SK-N-SH (cell line): ENCODE results near the gene SVIL. TPM values are rescaled to one million over a fixed set of nuclear protein-coding genes. Genes with fewer than 3 reads are reported as not detected.

ENCODE experiments used
- CTCF ChIA-PET: fragments of 300-600, 350-600 bp; formaldehyde crosslinking; extraction: SDS; loops from one replicate; lab custom pipeline; 2021; lab: Yijun Ruan, JAX
- POLR2A ChIA-PET: fragments of 350-600 bp; sonication (Branson Sonifier 250); formaldehyde crosslinking; extraction: SDS; loops from one replicate; lab custom pipeline; 2020; ENCODE audit warnings: antibody characterized with exemption, inconsistent platforms; lab: Yijun Ruan, JAX
- DNase-seq: peaks from one replicate; pipeline ENCODE4 v3.0.0; 2012
- H2AFZ ChIP-seq: fragments of 200-600 bp; sonication (generic); 2 replicates; pipeline ENCODE4 v1.8.1; 2016; ENCODE audit warnings: antibody characterized with exemption, mild to moderate bottlenecking, low read depth
- H3F3A ChIP-seq: fragments of 200-600 bp; sonication (generic); replicated peaks from 2 replicates; pipeline ENCODE3; 2016; ENCODE audit warnings: antibody characterized with exemption, mild to moderate bottlenecking; ENCODE audit not compliant: insufficient read depth
- H3K27ac ChIP-seq, 2 experiments: fragments of 200-500 bp in 1 of 2; fragments of 200-600 bp in 1 of 2; sonication (Bioruptor generic) in 1 of 2; sonication (generic), shearing (Covaris generic) in 1 of 2; 2 replicates each; pipeline versions ENCODE4 v1.5.1 to v1.6.1; 2014 to 2016; ENCODE audit warnings: low read depth in 2 of 2, inconsistent platforms in 1 of 2, low read length in 1 of 2, mild to moderate bottlenecking in 1 of 2, mixed read lengths in 1 of 2
- H3K27me3 ChIP-seq: fragments of 200-600 bp; sonication (generic), shearing (Covaris generic); 2 replicates; pipeline ENCODE4 v1.6.1; 2016; ENCODE audit warnings: mixed run types; ENCODE audit not compliant: insufficient read depth
- H3K36me3 ChIP-seq, 2 experiments: fragments of 200-500 bp in 1 of 2; fragments of 200-600 bp in 1 of 2; sonication (Bioruptor generic) in 1 of 2; sonication (generic) in 1 of 2; replicated peaks in 1 of 2; 2 replicates each; pipeline versions ENCODE3 to v1.5.1; 2014 to 2016; ENCODE audit warnings: low read length in 1 of 2, mild to moderate bottlenecking in 1 of 2; ENCODE audit not compliant: insufficient read depth in 2 of 2, control insufficient read depth in 1 of 2
- H3K4me1 ChIP-seq, 2 experiments: fragments of 200-500 bp in 1 of 2; fragments of 200-600 bp in 1 of 2; sonication (Bioruptor generic) in 1 of 2; sonication (generic), shearing (Covaris generic) in 1 of 2; 2 replicates each; pipeline versions ENCODE4 v1.5.1 to v1.6.1; 2014 to 2016; ENCODE audit warnings: low read depth in 1 of 2, low read length in 1 of 2, mixed run types in 1 of 2; ENCODE audit not compliant: insufficient read depth in 2 of 2, control insufficient read depth in 1 of 2
- H3K4me2 ChIP-seq: fragments of 200-600 bp; sonication (generic), shearing (Covaris generic); 2 replicates; pipeline ENCODE4 v1.6.1; 2017; ENCODE audit warnings: mixed run types
- H3K4me3 ChIP-seq, 2 experiments: fragments of 200-500 bp in 1 of 2; fragments of 200-600 bp in 1 of 2; sonication (Bioruptor generic) in 1 of 2; sonication (generic), shearing (Covaris generic) in 1 of 2; 2 replicates each; pipeline versions ENCODE4 v1.5.1 to v1.8.1; 2014 to 2016; ENCODE audit warnings: low read depth in 2 of 2, inconsistent platforms in 1 of 2, low read length in 1 of 2, mild to moderate bottlenecking in 1 of 2, mixed read lengths in 1 of 2, moderate library complexity in 1 of 2
- H3K79me2 ChIP-seq: fragments of 200-600 bp; sonication (generic); 2 replicates; pipeline ENCODE4 v1.8.1; 2017; ENCODE audit warnings: mild to moderate bottlenecking; ENCODE audit not compliant: insufficient read depth
- H3K9ac ChIP-seq: fragments of 200-600 bp; sonication (generic); 2 replicates; pipeline ENCODE4 v1.6.1; 2017; ENCODE audit warnings: mixed run types
- H3K9me2 ChIP-seq: fragments of 200-600 bp; sonication (generic); 2 replicates; pipeline ENCODE4 v1.6.1; 2017; ENCODE audit warnings: mixed run types
- H3K9me3 ChIP-seq: fragments of 200-600 bp; sonication (generic); 2 replicates; pipeline ENCODE4 v1.6.1; 2017; ENCODE audit warnings: mixed run types, mild to moderate bottlenecking, moderate library complexity
- H4K20me1 ChIP-seq: fragments of 200-600 bp; sonication (generic); 2 replicates; pipeline ENCODE4 v1.6.1; 2017; ENCODE audit warnings: mild to moderate bottlenecking, mixed run types; ENCODE audit not compliant: insufficient read depth
- CHD2 ChIP-seq: fragments of 150-350 bp; IDR thresholded peaks from 2 replicates; pipeline ENCODE4 v1.6.1; 2018; ENCODE audit warnings: low read length; ENCODE audit not compliant: partially characterized antibody
- ELF1 ChIP-seq: IDR thresholded peaks from 2 replicates; pipeline ENCODE4 v1.4.0; 2012
- EP300 ChIP-seq, 2 experiments: IDR thresholded peaks; 2 replicates each; pipeline versions ENCODE4 v1.4.0 to v1.6.1; 2012; ENCODE audit warnings: borderline replicate concordance in 1 of 2, low read depth in 1 of 2, low read length in 1 of 2
- EZH2phosphoT487 ChIP-seq: fragments of 200-600 bp; sonication (generic); IDR thresholded peaks from 2 replicates; pipeline ENCODE4 v1.6.1; 2017; ENCODE audit warnings: low read depth, mixed run types, mild to moderate bottlenecking, antibody characterized with exemption, moderate library complexity, borderline replicate concordance
- FOSL2 ChIP-seq: IDR thresholded peaks from 2 replicates; pipeline ENCODE4 v1.4.0; 2012; ENCODE audit warnings: low read depth, mild to moderate bottlenecking, moderate library complexity, borderline replicate concordance
- FOXJ3 ChIP-seq: sonication (generic); formaldehyde crosslinking; IDR thresholded peaks from 2 replicates; pipeline ENCODE4 v1.5.1; 2020; ENCODE audit warnings: mild to moderate bottlenecking, missing genetic modification reagents
- GABPA ChIP-seq: IDR thresholded peaks from 2 replicates; pipeline ENCODE4 v1.4.0; 2012; ENCODE audit warnings: low read depth, mild to moderate bottlenecking
- GATA2 ChIP-seq: sonication (generic); formaldehyde crosslinking; IDR thresholded peaks from 2 replicates; pipeline ENCODE4 v1.5.0; 2020; ENCODE audit warnings: mild to moderate bottlenecking, missing genetic modification reagents
- IRF3 ChIP-seq: fragments of 150-350 bp; IDR thresholded peaks from 2 replicates; pipeline ENCODE4 v1.6.1; 2016; ENCODE audit warnings: mild to moderate bottlenecking, low read depth, low read length
- JUND ChIP-seq: IDR thresholded peaks from 2 replicates; pipeline ENCODE4 v1.4.0; 2012
- MEF2A ChIP-seq: IDR thresholded peaks from 2 replicates; pipeline ENCODE4 v1.4.0; 2012; ENCODE audit warnings: low read depth, borderline replicate concordance
- MXI1 ChIP-seq: IDR thresholded peaks from 2 replicates; pipeline ENCODE4 v1.6.1; 2012; ENCODE audit warnings: mild to moderate bottlenecking, low read depth, low read length, improper control_type of control experiment
- NRF1 ChIP-seq: IDR thresholded peaks from 2 replicates; pipeline ENCODE4 v1.6.1; 2012; ENCODE audit warnings: low read depth, mild to moderate bottlenecking, low read length
- PBX3 ChIP-seq: IDR thresholded peaks from 2 replicates; pipeline ENCODE4; 2012
- POLR2AphosphoS5 ChIP-seq: IDR thresholded peaks from 2 replicates; pipeline ENCODE4 v1.6.1; 2012; ENCODE audit warnings: low read depth, low read length
- RAD21 ChIP-seq: IDR thresholded peaks from 2 replicates; pipeline ENCODE4 v1.6.1; 2012; ENCODE audit warnings: mild to moderate bottlenecking, low read length
- SIN3A ChIP-seq: IDR thresholded peaks from 2 replicates; pipeline ENCODE4 v1.6.1; 2012; ENCODE audit warnings: low read depth, mild to moderate bottlenecking, low read length, moderate library complexity, borderline replicate concordance
- SMC3 ChIP-seq: IDR thresholded peaks from 2 replicates; pipeline ENCODE4 v1.6.1; 2012; ENCODE audit warnings: low read depth, low read length, improper control_type of control experiment
- TAF1 ChIP-seq: IDR thresholded peaks from 2 replicates; pipeline ENCODE4 v1.6.1; 2012; ENCODE audit warnings: low read depth, mild to moderate bottlenecking, low read length, moderate library complexity, borderline replicate concordance
- YY1 ChIP-seq: IDR thresholded peaks from 2 replicates; pipeline ENCODE4 v1.4.0; 2012; ENCODE audit warnings: low read depth, mild to moderate bottlenecking
- ZBTB33 ChIP-seq: IDR thresholded peaks from 2 replicates; pipeline ENCODE4 v1.4.0; 2012; ENCODE audit warnings: low read depth, borderline replicate concordance
- WGBS: methylation state at CpG from one replicate; pipeline ENCODE4 v1.1.6; 2017; ENCODE audit warnings: low lambda C conversion rate; 5-methylcytosine and 5-hydroxymethylcytosine counted together
- polyA plus RNA-seq, 3 experiments: library from polyadenylated mRNA; depleted of rRNA; stranded (reverse); fragments of >200 nt; gene quantifications; 2 replicates each; pipeline ENCODE4 v1.2.3, GENCODE V29; 2012
- TF ChIP-seq, protein P1 (sequence below): IDR thresholded peaks from 2 replicates; pipeline ENCODE4 v1.4.0; 2012; ENCODE audit warnings: low read depth

Gene SVIL
- polyA plus RNA-seq, 1 of the 3 experiments (the other 2 are of a cell fraction): 48.7 TPM

DNA sequence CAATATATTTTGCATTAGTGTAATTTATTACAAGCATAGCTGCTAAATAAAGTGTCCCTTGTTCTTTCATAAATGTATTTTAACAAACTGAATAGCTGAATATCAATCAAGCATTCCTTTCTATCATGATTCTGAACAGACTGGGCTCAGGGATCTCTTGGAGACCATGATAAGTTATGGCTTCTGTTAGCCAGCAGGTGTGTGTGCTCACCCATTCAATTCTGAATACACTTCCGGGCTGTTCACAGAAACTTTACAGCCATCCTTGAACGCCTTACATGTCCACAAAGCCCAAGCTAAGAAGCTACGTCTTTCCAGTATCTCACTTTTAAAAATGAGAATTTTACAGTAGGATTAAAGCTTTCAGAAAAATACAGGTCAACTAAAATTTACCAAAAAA lies 115.1 kb downstream of the SVIL start:
- Histone ChIP-seq H3K4me1 (no peaks in the 10 kb centered on the region), H3K79me2 (no peaks in the 10 kb centered on the region; the same call in 1 of the 2 replicates)
- no peak for DNase-seq
- TF ChIP-seq RAD21: no peak
- no peak for TF ChIP-seq FOSL2
- TF ChIP-seq EZH2phosphoT487: no peak
- TF ChIP-seq JUND: no peak
- TF ChIP-seq MEF2A: no peak
- no peak for TF ChIP-seq ELF1
- TF ChIP-seq YY1: no peak
- TF ChIP-seq NRF1: no peak
- TF ChIP-seq IRF3: no peak
- TF ChIP-seq GABPA: no peak
- TF ChIP-seq GATA2 (CRISPR knock-in tag): no peak
- TF ChIP-seq TAF1: no peak
- no peak for TF ChIP-seq PBX3
- TF ChIP-seq MXI1: no peak
- no peak for TF ChIP-seq SIN3A
- no peak for TF ChIP-seq EP300 (IDR thresholded peaks at IDR 0.05; ENCODE audit: borderline replicate concordance in 1 of 2, low read depth in 1 of 2, low read length in 1 of 2)
- TF ChIP-seq, all 33 proteins: peak for 0
- no peak overlapping the region for H3K9ac ChIP-seq
- no peaks in the 10 kb centered on the region for H3K27me3 ChIP-seq
- no peaks in the 10 kb centered on the region for H3K9me3 ChIP-seq
- no peak overlapping the region for H3K4me2 ChIP-seq
- H3F3A ChIP-seq: peaks cover 6% of the 10 kb centered on the region
- peaks cover 51 to 66% of the 10 kb centered on the region in 2 experiments for H3K36me3 ChIP-seq
- POLR2A ChIA-PET: no interaction called here
- no peaks in the 10 kb centered on the region for H3K9me2 ChIP-seq
- CTCF ChIA-PET: interaction anchor here (0.9 to 1.1 kb wide), 2 partner anchors 8 to 16 kb away, joined by 4 read pairs; no protein-coding TSS in a partner anchor
- H3K27ac ChIP-seq: no peak overlapping the region
- peaks cover 22% of the 10 kb centered on the region; the same call in 1 of the 2 replicates for H4K20me1 ChIP-seq
- H3K4me3 ChIP-seq: no peak overlapping the region
- WGBS: 100% methylated on average over 3 of the region's 3 CpGs
- H2AFZ ChIP-seq: no peak overlapping the region

- POLR2A ChIA-PET: no interaction called here
- CTCF ChIA-PET: interaction anchor here (0.6 to 2.1 kb wide), 32 partner anchors 8 to 1762 kb away, joined by 3 to 13 read pairs (median 4); no protein-coding TSS in a partner anchor
- TF ChIP-seq FOXJ3 (CRISPR knock-in tag) (no peak), SMC3 (no peak), JUND (no peak), GABPA (no peak), ZBTB33 (no peak), POLR2AphosphoS5 (no peak), TAF1 (no peak), RAD21 (peak; percentile 21), CHD2 (no peak), YY1 (no peak)
- TF ChIP-seq, protein P1, sequence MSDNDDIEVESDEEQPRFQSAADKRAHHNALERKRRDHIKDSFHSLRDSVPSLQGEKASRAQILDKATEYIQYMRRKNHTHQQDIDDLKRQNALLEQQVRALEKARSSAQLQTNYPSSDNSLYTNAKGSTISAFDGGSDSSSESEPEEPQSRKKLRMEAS: no peak
These were observed 117.3 kb downstream of the SVIL start for GRCh38 chr10:29517352-29517923.

More at GRCh38 chr10:29517352-29517923, 117.3 kb downstream of the SVIL start:
- no peak overlapping the region for H3K27ac ChIP-seq
- H3K4me2 ChIP-seq: no peak overlapping the region
- no peak overlapping the region for H2AFZ ChIP-seq
- no peaks in the 10 kb centered on the region for H3K9me2 ChIP-seq
- H3K79me2 ChIP-seq: peaks cover 3% of the 10 kb centered on the region; the same call in 1 of the 2 replicates
- H3K9me3 ChIP-seq: no peaks in the 10 kb centered on the region
- H4K20me1 ChIP-seq: peaks cover 26% of the 10 kb centered on the region; the same call in 1 of the 2 replicates
- peaks cover 31 to 63% of the 10 kb centered on the region in 2 experiments for H3K36me3 ChIP-seq
- DNase-seq: peak; percentile 71
- H3F3A ChIP-seq: peaks cover 5% of the 10 kb centered on the region
- H3K27me3 ChIP-seq: no peaks in the 10 kb centered on the region
- H3K4me1 ChIP-seq: peaks cover 0 to 3% of the 10 kb centered on the region in 2 experiments; a peak in 1 of 4 replicates
- WGBS: 69% methylated on average over 8 of the region's 8 CpGs
- H3K4me3 ChIP-seq: no peak overlapping the region
- H3K9ac ChIP-seq: no peak overlapping the region
